Astrocyte (in vitro differentiated cells and primary cell): ENCODE measurements around the gene SGCD. TPM values are rescaled to one million over a fixed set of nuclear protein-coding genes. Genes with fewer than 3 reads are reported as not detected.

Experiments used
- DNase-seq: peaks from one replicate; pipeline ENCODE4 v3.0.0-alpha.2; 2010; ENCODE audit warnings: low read depth
- FAIRE-seq: peaks from 2 replicates; lab custom pipeline; 2011; peaks lifted over from hg19 to GRCh38; lab: Jason Lieb, UNC
- H2AFZ ChIP-seq: 2 replicates; pipeline ENCODE4 v1.6.0; 2012; ENCODE audit warnings: low read depth, low read length, inconsistent platforms
- H3K27ac ChIP-seq: 2 replicates; pipeline ENCODE4 v1.5.1; 2011; ENCODE audit warnings: low read depth, low read length, inconsistent platforms
- H3K27me3 ChIP-seq: 2 replicates; pipeline ENCODE4 v1.6.0; 2011; ENCODE audit warnings: low read length, inconsistent platforms; ENCODE audit not compliant: insufficient read depth
- H3K36me3 ChIP-seq: 2 replicates; pipeline ENCODE4 v1.5.1; 2011; ENCODE audit warnings: low read length, inconsistent platforms; ENCODE audit not compliant: insufficient read depth
- H3K4me1 ChIP-seq: 2 replicates; pipeline ENCODE4 v1.5.1; 2011; ENCODE audit warnings: low read length, inconsistent platforms; ENCODE audit not compliant: insufficient read depth
- H3K4me2 ChIP-seq: 2 replicates; pipeline ENCODE4 v1.6.0; 2012; ENCODE audit warnings: low read length, inconsistent platforms
- H3K4me3 ChIP-seq: 2 replicates; pipeline ENCODE4 v1.5.1; 2011; ENCODE audit warnings: low read depth, mild to moderate bottlenecking, low read length, inconsistent platforms; ENCODE audit not compliant: insufficient read depth
- H3K79me2 ChIP-seq: 2 replicates; pipeline ENCODE4 v1.6.0; 2012; ENCODE audit warnings: mild to moderate bottlenecking, low read length, inconsistent platforms; ENCODE audit not compliant: insufficient read depth
- H3K9ac ChIP-seq: 2 replicates; pipeline ENCODE4 v1.6.0; 2012; ENCODE audit warnings: mild to moderate bottlenecking, low read length, inconsistent platforms
- H3K9me3 ChIP-seq: 2 replicates; pipeline ENCODE4 v1.5.1; 2012; ENCODE audit warnings: low read depth, mild to moderate bottlenecking, low read length, inconsistent platforms; ENCODE audit not compliant: insufficient read depth
- H4K20me1 ChIP-seq: 2 replicates; pipeline ENCODE4 v1.6.0; 2012; ENCODE audit warnings: low read length, inconsistent platforms; ENCODE audit not compliant: insufficient read depth
- H3K27ac Mint-ChIP-seq: one replicate; pipeline ENCODE4 v1.8.0; 2021; ENCODE audit warnings: mild to moderate bottlenecking, mixed read lengths; ENCODE audit not compliant: unreplicated experiment
- H3K27me3 Mint-ChIP-seq: one replicate; pipeline ENCODE4 v1.8.0; 2021; ENCODE audit warnings: low read depth, mixed read lengths; ENCODE audit not compliant: unreplicated experiment
- H3K36me3 Mint-ChIP-seq: one replicate; pipeline ENCODE4 v1.8.0; 2021; ENCODE audit warnings: low read depth, mixed read lengths; ENCODE audit not compliant: unreplicated experiment
- H3K4me1 Mint-ChIP-seq: one replicate; pipeline ENCODE4 v1.8.0; 2021; ENCODE audit warnings: low read depth, mixed read lengths; ENCODE audit not compliant: unreplicated experiment
- H3K4me3 Mint-ChIP-seq: one replicate; pipeline ENCODE4 v1.8.0; 2021; ENCODE audit warnings: mild to moderate bottlenecking, moderate library complexity, mixed read lengths; ENCODE audit not compliant: unreplicated experiment
- H3K9me3 Mint-ChIP-seq: one replicate; pipeline ENCODE4 v1.8.0; 2021; ENCODE audit warnings: mild to moderate bottlenecking, mixed read lengths; ENCODE audit not compliant: unreplicated experiment
- EZH2 ChIP-seq: IDR thresholded peaks from 2 replicates; pipeline ENCODE4 v1.6.1; 2012; ENCODE audit warnings: mild to moderate bottlenecking, low read length, inconsistent platforms; ENCODE audit not compliant: insufficient read depth
- total RNA-seq: library from RNA; stranded (reverse); gene quantifications from 2 replicates; pipeline ENCODE4 v1.2.1, GENCODE V29; 2021
- TF ChIP-seq, protein P1 (sequence below): IDR thresholded peaks from 2 replicates; pipeline ENCODE4 v1.5.1; 2011; ENCODE audit warnings: low read depth, mild to moderate bottlenecking, inconsistent platforms, low read length, moderate library complexity; ENCODE audit not compliant: insufficient read depth

Gene SGCD
- total RNA-seq, 1 donor from 2014 or later, result 2.9 TPM

DNA sequence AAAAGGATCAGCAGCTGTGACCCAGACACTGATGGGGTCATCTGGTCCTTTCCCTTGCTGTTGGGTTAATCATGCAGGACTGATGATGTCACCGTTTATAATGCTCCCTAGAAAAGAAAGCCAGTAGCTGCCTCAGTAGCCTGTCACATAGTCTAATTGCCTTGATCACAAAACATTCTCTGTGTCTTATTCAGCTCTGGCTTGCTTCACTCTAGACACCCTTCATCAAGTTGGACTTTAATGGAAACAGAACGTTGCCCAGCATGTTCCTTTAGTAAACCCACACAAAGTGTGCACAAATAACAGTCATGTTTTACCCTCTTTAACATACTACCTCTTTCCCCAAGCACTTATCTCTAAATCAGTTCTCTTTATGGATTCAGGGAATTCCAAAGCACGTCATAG, 170.8 kb downstream of the SGCD start:
- no peaks in the 10 kb centered on the region for H3K36me3 ChIP-seq
- peak overlapping the region; percentile 55 for H3K27ac Mint-ChIP-seq
- no peak overlapping the region for H2AFZ ChIP-seq
- H3K4me1 ChIP-seq, result no peaks in the 10 kb centered on the region
- no peaks in the 10 kb centered on the region for H4K20me1 ChIP-seq
- H3K9me3 ChIP-seq, result peaks cover 3% of the 10 kb centered on the region
- peaks cover 26% of the 10 kb centered on the region for H3K4me1 Mint-ChIP-seq
- H3K4me3 ChIP-seq, result no peak overlapping the region
- H3K27me3 Mint-ChIP-seq, result no peaks in the 10 kb centered on the region
- TF ChIP-seq EZH2, result no peak
- TF ChIP-seq, protein P1, sequence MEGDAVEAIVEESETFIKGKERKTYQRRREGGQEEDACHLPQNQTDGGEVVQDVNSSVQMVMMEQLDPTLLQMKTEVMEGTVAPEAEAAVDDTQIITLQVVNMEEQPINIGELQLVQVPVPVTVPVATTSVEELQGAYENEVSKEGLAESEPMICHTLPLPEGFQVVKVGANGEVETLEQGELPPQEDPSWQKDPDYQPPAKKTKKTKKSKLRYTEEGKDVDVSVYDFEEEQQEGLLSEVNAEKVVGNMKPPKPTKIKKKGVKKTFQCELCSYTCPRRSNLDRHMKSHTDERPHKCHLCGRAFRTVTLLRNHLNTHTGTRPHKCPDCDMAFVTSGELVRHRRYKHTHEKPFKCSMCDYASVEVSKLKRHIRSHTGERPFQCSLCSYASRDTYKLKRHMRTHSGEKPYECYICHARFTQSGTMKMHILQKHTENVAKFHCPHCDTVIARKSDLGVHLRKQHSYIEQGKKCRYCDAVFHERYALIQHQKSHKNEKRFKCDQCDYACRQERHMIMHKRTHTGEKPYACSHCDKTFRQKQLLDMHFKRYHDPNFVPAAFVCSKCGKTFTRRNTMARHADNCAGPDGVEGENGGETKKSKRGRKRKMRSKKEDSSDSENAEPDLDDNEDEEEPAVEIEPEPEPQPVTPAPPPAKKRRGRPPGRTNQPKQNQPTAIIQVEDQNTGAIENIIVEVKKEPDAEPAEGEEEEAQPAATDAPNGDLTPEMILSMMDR, result no peak
- no peak overlapping the region for H3K9ac ChIP-seq
- FAIRE-seq, result no peak
- H3K27me3 ChIP-seq, result no peaks in the 10 kb centered on the region
- H3K4me3 Mint-ChIP-seq, result no peak overlapping the region
- no peak overlapping the region for H3K4me2 ChIP-seq
- H3K79me2 ChIP-seq, result no peaks in the 10 kb centered on the region
- H3K9me3 Mint-ChIP-seq, result no peaks in the 10 kb centered on the region
- DNase-seq, result peak; percentile 39
- no peak overlapping the region for H3K27ac ChIP-seq
- H3K36me3 Mint-ChIP-seq, result no peaks in the 10 kb centered on the region

DNA sequence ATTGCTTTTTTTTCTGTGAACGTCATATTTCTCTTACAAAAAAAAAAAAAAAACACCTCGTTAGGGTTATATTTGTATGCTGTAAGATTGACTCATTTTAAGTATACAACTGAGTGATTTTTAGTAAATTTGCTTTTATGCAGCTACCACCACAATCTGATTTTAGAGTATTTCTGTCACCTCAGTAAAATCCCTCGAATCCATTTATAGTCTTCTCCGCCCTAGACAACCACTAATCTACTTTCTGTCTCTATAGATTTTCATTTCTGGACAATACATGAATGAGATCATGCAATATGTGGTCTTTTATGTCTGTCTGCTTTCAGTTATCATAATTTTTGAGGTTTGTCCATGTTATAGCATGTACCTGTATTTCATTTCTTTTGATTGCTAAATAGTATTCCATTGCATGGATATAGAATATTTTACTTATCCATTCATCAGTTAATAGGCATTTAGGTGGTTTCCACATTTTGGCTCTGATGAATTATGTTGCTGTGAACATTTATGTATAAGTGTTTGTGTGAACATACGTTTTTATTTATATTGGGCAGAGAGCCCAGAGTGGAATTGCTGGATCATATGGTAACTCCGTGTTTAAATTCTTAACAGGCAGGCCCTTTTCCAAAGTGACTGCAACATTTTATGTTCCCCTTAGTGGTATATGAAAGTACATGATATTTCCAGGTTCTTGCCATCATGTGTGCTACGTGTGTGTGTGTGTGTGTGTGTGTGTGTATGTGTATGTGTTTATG, 171.4 kb downstream of the SGCD start:
- no peak for DNase-seq
- peaks cover 3% of the 10 kb centered on the region for H3K9me3 ChIP-seq
- Mint-ChIP-seq H3K4me3 (no peak overlapping the region), H3K27ac (peak overlapping the region; percentile 55), H3K36me3 (no peaks in the 10 kb centered on the region), H3K9me3 (no peaks in the 10 kb centered on the region), H3K4me1 (peaks cover 26% of the 10 kb centered on the region), H3K27me3 (no peaks in the 10 kb centered on the region)
- H3K79me2 ChIP-seq, result no peaks in the 10 kb centered on the region
- no peak overlapping the region for H2AFZ ChIP-seq
- H3K4me3 ChIP-seq, result no peak overlapping the region
- no peaks in the 10 kb centered on the region for H3K36me3 ChIP-seq
- no peak overlapping the region for H3K27ac ChIP-seq
- no peaks in the 10 kb centered on the region for H3K4me1 ChIP-seq
- H3K9ac ChIP-seq, result no peak overlapping the region
- H3K27me3 ChIP-seq, result no peaks in the 10 kb centered on the region
- H3K4me2 ChIP-seq, result no peak overlapping the region
- no peak for TF ChIP-seq EZH2
- TF ChIP-seq, protein P1, result no peak
- H4K20me1 ChIP-seq, result no peaks in the 10 kb centered on the region
- no peak for FAIRE-seq

DNA sequence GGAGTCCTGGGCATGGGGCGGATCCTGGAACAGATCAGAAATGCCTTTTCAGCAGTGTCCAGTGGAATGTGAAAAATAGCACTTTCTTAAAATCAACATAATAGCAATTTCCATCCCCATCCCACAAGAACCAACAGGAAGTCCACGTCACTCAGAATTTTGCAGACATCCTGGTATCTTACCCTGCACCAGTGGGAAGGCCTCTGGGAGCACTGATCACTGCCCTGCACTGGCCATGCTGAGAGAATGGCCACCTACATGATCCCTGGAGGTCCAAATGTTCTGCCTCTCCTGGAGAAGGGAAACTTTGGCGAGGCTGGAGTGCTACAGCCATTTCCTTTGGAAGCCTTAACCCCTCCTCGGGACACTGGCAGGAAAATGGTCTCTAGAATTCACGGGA, 173.8 kb downstream of the SGCD start:
- H3K4me1 ChIP-seq, result no peaks in the 10 kb centered on the region
- no peak overlapping the region for H3K27ac Mint-ChIP-seq
- TF ChIP-seq EZH2, result no peak
- TF ChIP-seq, protein P1, result no peak
- H3K4me3 Mint-ChIP-seq, result no peak overlapping the region
- H3K79me2 ChIP-seq, result no peaks in the 10 kb centered on the region
- no peak overlapping the region for H3K4me3 ChIP-seq
- H3K36me3 ChIP-seq, result no peaks in the 10 kb centered on the region
- peaks cover 26% of the 10 kb centered on the region for H3K4me1 Mint-ChIP-seq
- H3K27ac ChIP-seq, result no peak overlapping the region
- H2AFZ ChIP-seq, result no peak overlapping the region
- H3K27me3 Mint-ChIP-seq, result no peaks in the 10 kb centered on the region
- DNase-seq, result no peak
- H4K20me1 ChIP-seq, result no peaks in the 10 kb centered on the region
- H3K36me3 Mint-ChIP-seq, result no peaks in the 10 kb centered on the region
- peaks cover 3% of the 10 kb centered on the region for H3K9me3 ChIP-seq
- no peak for FAIRE-seq
- H3K4me2 ChIP-seq, result no peak overlapping the region
- no peaks in the 10 kb centered on the region for H3K27me3 ChIP-seq
- H3K9ac ChIP-seq, result no peak overlapping the region
- H3K9me3 Mint-ChIP-seq, result no peaks in the 10 kb centered on the region
